Neural progenitor cell (in vitro differentiated cells): ENCODE results near the gene ZC3HAV1L. TPM values are rescaled to one million over a fixed set of nuclear protein-coding genes. Genes with fewer than 3 reads are reported as not detected.

ENCODE experiments used
- DNase-seq: peaks from one replicate; pipeline ENCODE4 v3.0.0-alpha.2; 2016; ENCODE audit warnings: low spot score
- H2AFZ ChIP-seq: fragments of 200-600 bp; sonication (generic); replicated peaks from 2 replicates; pipeline ENCODE4 v1.6.1; 2016; ENCODE audit warnings: antibody characterized with exemption
- H3F3A ChIP-seq: fragments of 200-600 bp; sonication (generic); 2 replicates; pipeline ENCODE4 v1.6.1; 2016; ENCODE audit warnings: antibody characterized with exemption, low read depth
- H3K27ac ChIP-seq: fragments of 200-600 bp; sonication (generic); 2 replicates; pipeline ENCODE4 v1.5.1; 2016; ENCODE audit warnings: mild to moderate bottlenecking
- H3K27me3 ChIP-seq: fragments of 200-600 bp; sonication (generic); 2 replicates; pipeline ENCODE4 v1.6.1; 2016; ENCODE audit warnings: mild to moderate bottlenecking, moderate library complexity
- H3K36me3 ChIP-seq: fragments of 200-600 bp; sonication (generic); 2 replicates; pipeline ENCODE4 v1.5.1; 2016
- H3K4me1 ChIP-seq: fragments of 200-600 bp; sonication (generic); 2 replicates; pipeline ENCODE4 v1.6.1; 2016; ENCODE audit warnings: mixed run types
- H3K4me2 ChIP-seq: fragments of 200-600 bp; sonication (generic); 2 replicates; pipeline ENCODE4 v1.6.1; 2016
- H3K4me3 ChIP-seq: fragments of 200-600 bp; sonication (generic); 2 replicates; pipeline ENCODE4 v1.5.1; 2016
- H3K79me2 ChIP-seq: fragments of 200-600 bp; sonication (generic); 2 replicates; pipeline ENCODE4 v1.6.1; 2016; ENCODE audit warnings: low read depth
- H3K9ac ChIP-seq: fragments of 200-600 bp; sonication (generic); 2 replicates; pipeline ENCODE4 v1.6.1; 2016
- H3K9me3 ChIP-seq: fragments of 200-600 bp; sonication (generic); 2 replicates; pipeline ENCODE4 v1.5.1; 2016; ENCODE audit warnings: low read depth
- H4K20me1 ChIP-seq: fragments of 200-600 bp; sonication (generic); 2 replicates; pipeline ENCODE4 v1.6.1; 2016; ENCODE audit warnings: low read depth
- H3K27ac Mint-ChIP-seq: 3 replicates; pipeline ENCODE4 v1.8.0; 2021; ENCODE audit warnings: mixed read lengths
- H3K27me3 Mint-ChIP-seq: 2 replicates; pipeline ENCODE4 v1.8.0; 2022; ENCODE audit warnings: low read depth, mild to moderate bottlenecking, inconsistent platforms, moderate library complexity, mixed read lengths; ENCODE audit not compliant: insufficient read depth
- H3K36me3 Mint-ChIP-seq: 3 replicates; pipeline ENCODE4 v1.8.0; 2021; ENCODE audit warnings: mixed read lengths
- H3K4me1 Mint-ChIP-seq: 3 replicates; pipeline ENCODE4 v1.8.0; 2021; ENCODE audit warnings: mixed read lengths
- H3K4me3 Mint-ChIP-seq: 3 replicates; pipeline ENCODE4 v1.8.0; 2021; ENCODE audit warnings: mild to moderate bottlenecking, moderate library complexity, mixed read lengths
- H3K9me3 Mint-ChIP-seq: 3 replicates; pipeline ENCODE4 v1.8.0; 2020; ENCODE audit warnings: mixed read lengths
- CTCF ChIP-seq: fragments of 200-600 bp; sonication (generic); IDR thresholded peaks from 2 replicates; pipeline ENCODE4 v1.5.1; 2017; ENCODE audit warnings: antibody characterized with exemption, mild to moderate bottlenecking
- EZH2 ChIP-seq: fragments of 200-600 bp; sonication (generic); IDR thresholded peaks from 2 replicates; pipeline ENCODE4 v1.6.1; 2017; ENCODE audit warnings: antibody characterized with exemption, mild to moderate bottlenecking, moderate library complexity
- EZH2phosphoT487 ChIP-seq: fragments of 200-600 bp; sonication (generic); IDR thresholded peaks from 2 replicates; pipeline ENCODE4 v1.6.1; 2017; ENCODE audit warnings: antibody characterized with exemption
- total RNA-seq: library from RNA; depleted of rRNA; stranded (reverse); fragments of >200 nt; gene quantifications from 2 replicates; pipeline ENCODE4 v1.2.3, GENCODE V29; 2015; ENCODE audit warnings: low replicate concordance

Gene ZC3HAV1L
- total RNA-seq, 1 donor from 2014 or later: 7.1 TPM

- no peak overlapping the region for H3K27ac Mint-ChIP-seq
Observed at GRCh38 chr7:139075871-139076686, 40.2 kb upstream of the ZC3HAV1L start.

DNA sequence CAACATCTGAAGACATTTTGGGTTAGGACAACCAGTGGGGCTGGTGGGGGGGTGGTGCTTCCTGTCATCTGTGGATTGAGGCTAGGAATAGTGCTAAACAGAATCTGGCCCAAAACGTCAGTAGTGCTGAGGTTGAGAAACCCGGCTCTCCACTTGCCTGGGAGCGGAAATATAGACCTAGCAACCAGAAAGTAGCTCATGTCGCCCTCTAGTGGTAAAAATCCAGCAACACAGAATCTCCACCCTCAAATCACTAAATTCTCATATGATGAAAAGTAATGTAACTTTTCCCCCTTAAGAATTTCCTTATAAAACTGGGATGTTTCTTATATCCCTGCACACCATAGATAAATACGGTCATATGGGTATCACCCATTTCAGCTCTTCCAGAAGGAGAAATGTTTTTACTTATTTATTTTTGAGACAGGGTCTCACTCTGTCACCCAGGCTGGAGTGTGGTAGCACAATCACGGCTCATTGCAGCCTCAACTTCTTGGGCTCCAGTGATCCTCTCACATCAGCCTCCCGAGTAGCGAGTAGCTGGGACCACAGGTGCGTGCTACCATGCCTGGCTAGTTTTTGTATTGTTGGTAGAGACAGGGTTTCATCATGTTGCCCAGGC lies 39.3 kb upstream of the ZC3HAV1L start:
- Histone ChIP-seq H3K4me3 (no peak overlapping the region), H3K4me1 (no peaks in the 10 kb centered on the region), H3K36me3 (no peaks in the 10 kb centered on the region), H3K27me3 (no peaks in the 10 kb centered on the region), H2AFZ (peak overlapping the region; percentile 29), H3K9ac (no peak overlapping the region), H4K20me1 (no peaks in the 10 kb centered on the region), H3F3A (no peaks in the 10 kb centered on the region), H3K27ac (no peak overlapping the region), H3K9me3 (no peaks in the 10 kb centered on the region), H3K4me2 (no peak overlapping the region), H3K79me2 (no peaks in the 10 kb centered on the region)
- H3K36me3 Mint-ChIP-seq: peaks cover 2% of the 10 kb centered on the region
- DNase-seq: peak; percentile 82
- no peak overlapping the region for H3K27ac Mint-ChIP-seq
- H3K27me3 Mint-ChIP-seq: no peaks in the 10 kb centered on the region
- H3K4me1 Mint-ChIP-seq: no peaks in the 10 kb centered on the region
- H3K9me3 Mint-ChIP-seq: no peaks in the 10 kb centered on the region
- TF ChIP-seq CTCF (peak; percentile 87), EZH2phosphoT487 (no peak)
- H3K4me3 Mint-ChIP-seq: no peak overlapping the region

More at GRCh38 chr7:139075871-139076686, 40.2 kb upstream of the ZC3HAV1L start:
- no peaks in the 10 kb centered on the region for H3K9me3 Mint-ChIP-seq
- no peaks in the 10 kb centered on the region for H3K27me3 ChIP-seq
- H3K9ac ChIP-seq: no peak overlapping the region
- peaks cover 2% of the 10 kb centered on the region for H3K36me3 Mint-ChIP-seq
- H4K20me1 ChIP-seq: no peaks in the 10 kb centered on the region
- no peaks in the 10 kb centered on the region for H3K79me2 ChIP-seq
- TF ChIP-seq CTCF: no peak
- TF ChIP-seq EZH2: no peak
- no peak for TF ChIP-seq EZH2phosphoT487
- H3K9me3 ChIP-seq: no peaks in the 10 kb centered on the region
- H3K36me3 ChIP-seq: no peaks in the 10 kb centered on the region
- no peak for DNase-seq
- H3F3A ChIP-seq: no peaks in the 10 kb centered on the region
- H3K4me3 ChIP-seq: no peak overlapping the region
- H3K4me3 Mint-ChIP-seq: no peak overlapping the region
- H3K4me1 Mint-ChIP-seq: no peaks in the 10 kb centered on the region
- no peak overlapping the region for H2AFZ ChIP-seq
- H3K4me1 ChIP-seq: no peaks in the 10 kb centered on the region
- no peak overlapping the region for H3K4me2 ChIP-seq
- no peak overlapping the region for H3K27ac ChIP-seq
- no peaks in the 10 kb centered on the region for H3K27me3 Mint-ChIP-seq

DNA sequence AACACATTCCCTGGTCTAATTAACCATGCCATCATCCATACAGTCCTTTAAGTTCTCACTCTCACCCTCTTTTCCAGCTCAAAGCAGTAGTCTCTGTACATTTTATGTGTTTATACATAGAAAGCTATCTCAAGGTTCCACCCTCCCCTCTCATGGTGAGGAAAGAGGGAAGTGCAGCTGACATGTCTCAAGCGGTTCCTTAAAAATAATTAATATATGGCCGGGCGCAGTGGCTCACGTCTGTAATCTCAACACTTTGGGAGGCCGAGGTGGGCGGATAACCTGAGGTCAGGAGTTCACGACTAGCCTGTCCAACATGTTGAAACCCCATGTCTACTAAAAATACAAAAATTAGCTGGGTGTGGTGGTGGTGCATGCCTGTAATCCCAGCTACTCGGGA lies 37.0 kb upstream of the ZC3HAV1L start:
- Mint-ChIP-seq H3K9me3 (no peaks in the 10 kb centered on the region), H3K27me3 (peaks cover 2% of the 10 kb centered on the region), H3K36me3 (peaks cover 2% of the 10 kb centered on the region), H3K27ac (no peak overlapping the region), H3K4me3 (no peak overlapping the region), H3K4me1 (no peaks in the 10 kb centered on the region)
- H3K27me3 ChIP-seq: no peaks in the 10 kb centered on the region
- H2AFZ ChIP-seq: no peak overlapping the region
- no peaks in the 10 kb centered on the region for H4K20me1 ChIP-seq
- H3K36me3 ChIP-seq: no peaks in the 10 kb centered on the region
- no peak overlapping the region for H3K27ac ChIP-seq
- H3K4me3 ChIP-seq: no peak overlapping the region
- H3K9me3 ChIP-seq: no peaks in the 10 kb centered on the region
- TF ChIP-seq CTCF (no peak), EZH2 (no peak), EZH2phosphoT487 (no peak)
- no peaks in the 10 kb centered on the region for H3K4me1 ChIP-seq
- H3K79me2 ChIP-seq: no peaks in the 10 kb centered on the region
- no peak overlapping the region for H3K4me2 ChIP-seq
- no peak overlapping the region for H3K9ac ChIP-seq
- no peak for DNase-seq
- no peaks in the 10 kb centered on the region for H3F3A ChIP-seq
